HFF-Myc (cell line): Measurements from ENCODE around the gene MTCL1.

ENCODE experiments used
- DNase-seq: peaks from one replicate; pipeline ENCODE4 v3.0.0-alpha.2; 2011; ENCODE audit warnings: low read depth; ENCODE audit errors: extremely low read depth
- H3K4me3 ChIP-seq: replicated peaks from 2 replicates; pipeline ENCODE4 v1.5.1; 2011; ENCODE audit warnings: low read depth, mild to moderate bottlenecking, control low read depth, low read length
- TF ChIP-seq, protein P1 (sequence below): IDR thresholded peaks from 2 replicates; pipeline ENCODE4 v1.5.1; 2012; ENCODE audit warnings: mild to moderate bottlenecking, low read depth, low read length, control low read depth; ENCODE audit errors: missing control alignments

MTCL1 gene

DNA sequence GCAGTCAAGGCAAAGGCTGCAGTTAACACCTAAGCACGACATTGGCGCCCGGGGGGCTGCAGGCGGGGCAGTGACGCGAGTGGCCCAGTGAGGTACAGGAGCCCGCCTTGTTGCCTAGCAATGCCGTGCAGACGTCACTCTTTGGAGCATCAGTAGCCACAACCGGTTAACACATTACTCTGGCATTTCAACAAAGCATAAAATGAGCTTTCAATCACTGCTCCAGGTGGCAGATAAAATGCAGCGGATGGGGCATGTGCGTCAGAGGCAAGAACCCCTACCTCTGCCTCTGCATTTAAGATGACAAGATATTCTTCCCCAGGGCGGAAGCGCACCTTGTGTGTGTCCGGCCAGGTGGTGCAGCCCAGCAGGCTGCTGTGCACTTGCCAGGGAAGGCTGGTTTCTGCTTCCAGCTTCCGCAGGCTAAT lies 139.4 kb downstream of the MTCL1 start:
- no peak for DNase-seq
- H3K4me3 ChIP-seq, result no peak overlapping the region
- TF ChIP-seq, protein P1, sequence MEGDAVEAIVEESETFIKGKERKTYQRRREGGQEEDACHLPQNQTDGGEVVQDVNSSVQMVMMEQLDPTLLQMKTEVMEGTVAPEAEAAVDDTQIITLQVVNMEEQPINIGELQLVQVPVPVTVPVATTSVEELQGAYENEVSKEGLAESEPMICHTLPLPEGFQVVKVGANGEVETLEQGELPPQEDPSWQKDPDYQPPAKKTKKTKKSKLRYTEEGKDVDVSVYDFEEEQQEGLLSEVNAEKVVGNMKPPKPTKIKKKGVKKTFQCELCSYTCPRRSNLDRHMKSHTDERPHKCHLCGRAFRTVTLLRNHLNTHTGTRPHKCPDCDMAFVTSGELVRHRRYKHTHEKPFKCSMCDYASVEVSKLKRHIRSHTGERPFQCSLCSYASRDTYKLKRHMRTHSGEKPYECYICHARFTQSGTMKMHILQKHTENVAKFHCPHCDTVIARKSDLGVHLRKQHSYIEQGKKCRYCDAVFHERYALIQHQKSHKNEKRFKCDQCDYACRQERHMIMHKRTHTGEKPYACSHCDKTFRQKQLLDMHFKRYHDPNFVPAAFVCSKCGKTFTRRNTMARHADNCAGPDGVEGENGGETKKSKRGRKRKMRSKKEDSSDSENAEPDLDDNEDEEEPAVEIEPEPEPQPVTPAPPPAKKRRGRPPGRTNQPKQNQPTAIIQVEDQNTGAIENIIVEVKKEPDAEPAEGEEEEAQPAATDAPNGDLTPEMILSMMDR, result no peak

- no peak for DNase-seq
- H3K4me3 ChIP-seq, result no peak overlapping the region
- TF ChIP-seq, protein P1, result no peak
Observed at GRCh38 chr18:8845506-8845905, 140.2 kb downstream of the MTCL1 start.

DNA sequence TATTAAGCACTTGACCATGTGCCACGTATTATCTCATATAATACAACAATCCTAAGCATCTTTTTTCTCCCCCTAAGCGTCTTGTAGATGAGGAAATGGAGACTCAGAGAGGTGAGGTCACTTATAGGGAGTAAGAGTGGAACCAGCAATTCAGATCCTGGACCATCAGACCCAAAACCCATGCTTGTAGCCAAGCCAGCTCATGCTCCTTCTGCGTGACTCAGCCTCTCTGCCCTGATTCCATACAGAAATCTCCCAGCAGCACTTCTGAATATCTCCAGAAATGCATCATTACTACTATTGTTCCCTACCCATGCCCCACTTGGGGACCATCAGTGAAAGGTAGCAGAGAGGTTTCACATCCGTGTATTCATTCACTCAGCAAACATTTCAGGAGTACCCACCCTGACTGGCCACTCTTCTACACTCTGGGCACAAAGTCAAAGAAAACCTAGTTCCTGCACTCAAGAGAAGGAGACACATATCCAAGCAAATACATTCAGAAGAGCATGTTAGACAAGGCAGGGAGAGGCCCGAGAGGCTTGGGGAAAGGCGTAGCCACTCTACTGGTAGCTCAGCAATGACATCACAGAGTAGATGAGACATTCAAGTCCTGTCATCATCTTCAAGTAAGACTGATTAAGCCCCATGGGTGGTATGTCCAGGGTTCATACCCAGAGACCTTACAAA lies 141.9 kb downstream of the MTCL1 start:
- no peak overlapping the region for H3K4me3 ChIP-seq
- no peak for DNase-seq
- TF ChIP-seq, protein P1, result no peak

DNA sequence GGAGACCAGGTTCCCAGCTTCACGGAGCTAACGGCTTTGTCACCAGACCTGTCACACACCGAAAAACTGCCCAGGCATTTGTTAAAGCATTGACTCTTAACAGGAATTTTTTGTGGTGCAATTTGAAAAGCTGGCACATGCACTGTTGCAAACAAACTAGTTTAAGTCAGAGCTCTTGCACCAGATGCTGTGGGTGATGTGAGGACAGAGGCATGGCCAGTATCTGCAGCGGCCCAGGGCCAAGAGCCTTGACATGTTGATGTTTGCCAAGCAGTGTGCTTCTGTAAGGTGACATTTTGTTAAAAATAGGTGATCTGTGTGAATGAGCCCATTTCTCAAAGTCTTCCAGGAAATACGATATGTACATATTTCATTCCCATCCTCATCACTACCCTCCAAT lies 142.5 kb downstream of the MTCL1 start:
- DNase-seq, result no peak
- TF ChIP-seq, protein P1, result no peak
- no peak overlapping the region for H3K4me3 ChIP-seq

- TF ChIP-seq, protein P1, result no peak
- DNase-seq, result no peak
Observed at GRCh38 chr18:8848541-8848940, 143.2 kb downstream of the MTCL1 start.

DNA sequence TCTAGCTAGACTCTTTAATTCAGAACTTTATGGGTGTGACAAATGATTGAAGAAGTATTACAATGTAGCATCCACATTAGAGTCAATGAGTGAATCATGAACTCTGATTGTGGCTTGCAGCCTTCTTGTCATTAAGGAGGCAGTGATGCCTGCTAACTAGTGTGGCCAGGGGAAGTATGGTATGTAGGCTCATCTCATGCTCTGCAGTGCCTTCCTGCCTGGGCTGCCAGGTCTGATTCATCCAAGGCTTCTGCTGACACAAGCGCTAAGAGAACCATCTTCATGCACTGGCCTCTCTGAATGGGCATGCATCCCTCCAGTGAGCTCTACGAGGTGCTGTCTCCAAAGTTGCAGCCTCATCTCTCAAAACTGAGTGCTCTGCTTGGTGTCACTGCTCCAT lies 144.3 kb downstream of the MTCL1 start:
- TF ChIP-seq, protein P1, result no peak
- no peak for DNase-seq
- no peak overlapping the region for H3K4me3 ChIP-seq

More at GRCh38 chr18:8848541-8848940, 143.2 kb downstream of the MTCL1 start:
- no peak overlapping the region for H3K4me3 ChIP-seq

- no peak overlapping the region for H3K4me3 ChIP-seq
- DNase-seq, result no peak
- TF ChIP-seq, protein P1, result no peak
Observed at GRCh38 chr18:8851659-8852058, 146.3 kb downstream of the MTCL1 start.
